ENCODE data around the gene NPDC1.

DNA sequence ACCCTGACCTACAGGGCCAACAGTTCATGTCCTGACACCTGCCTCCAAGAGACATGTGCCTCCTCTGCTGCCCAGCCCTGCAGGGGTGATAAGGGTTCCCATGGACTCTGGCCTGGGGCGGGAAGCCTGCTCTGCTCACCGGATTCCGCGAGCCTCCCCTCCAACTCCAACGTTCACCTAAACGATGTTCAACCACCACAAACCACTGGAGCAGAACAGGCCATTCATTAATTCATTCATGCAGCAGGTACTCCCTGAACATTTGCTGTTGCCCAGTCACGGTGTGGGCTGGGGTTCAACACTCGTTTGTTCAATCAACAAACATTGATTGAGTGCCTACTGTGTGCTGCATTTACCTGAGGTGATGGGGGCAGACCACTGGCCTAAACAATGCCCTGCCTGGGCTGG lies 28.0 kb upstream of the NPDC1 start:
- TF ChIP-seq POLR2A (IDR thresholded peaks at IDR 0.05) (no peak), CTCF (IDR thresholded peaks at IDR 0.05) (no peak)

All from sigmoid colon (tissue), 3 donors.